ENCODE data around the gene FBXW7. TPM values are rescaled to one million over a fixed set of nuclear protein-coding genes. Genes with fewer than 3 reads are reported as not detected.

Gene FBXW7, protein sequence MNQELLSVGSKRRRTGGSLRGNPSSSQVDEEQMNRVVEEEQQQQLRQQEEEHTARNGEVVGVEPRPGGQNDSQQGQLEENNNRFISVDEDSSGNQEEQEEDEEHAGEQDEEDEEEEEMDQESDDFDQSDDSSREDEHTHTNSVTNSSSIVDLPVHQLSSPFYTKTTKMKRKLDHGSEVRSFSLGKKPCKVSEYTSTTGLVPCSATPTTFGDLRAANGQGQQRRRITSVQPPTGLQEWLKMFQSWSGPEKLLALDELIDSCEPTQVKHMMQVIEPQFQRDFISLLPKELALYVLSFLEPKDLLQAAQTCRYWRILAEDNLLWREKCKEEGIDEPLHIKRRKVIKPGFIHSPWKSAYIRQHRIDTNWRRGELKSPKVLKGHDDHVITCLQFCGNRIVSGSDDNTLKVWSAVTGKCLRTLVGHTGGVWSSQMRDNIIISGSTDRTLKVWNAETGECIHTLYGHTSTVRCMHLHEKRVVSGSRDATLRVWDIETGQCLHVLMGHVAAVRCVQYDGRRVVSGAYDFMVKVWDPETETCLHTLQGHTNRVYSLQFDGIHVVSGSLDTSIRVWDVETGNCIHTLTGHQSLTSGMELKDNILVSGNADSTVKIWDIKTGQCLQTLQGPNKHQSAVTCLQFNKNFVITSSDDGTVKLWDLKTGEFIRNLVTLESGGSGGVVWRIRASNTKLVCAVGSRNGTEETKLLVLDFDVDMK
- total RNA-seq = 100 to 1,000 TPM in 3 of 4 donors, 10 to 100 TPM in 1; 76.4 to 199 (median 103) TPM

GRCh38 chr4:152535903-152536544 is at the start of gene FBXW7:
TSS of gene FBXW7 (minus strand) at chr4:152536092. CDS start at chr4:152411803, 124,289 bp downstream.
- TF ChIP-seq CTCF (IDR thresholded peaks at IDR 0.05) = no peak
- peak in 1 of 2 donors; percentile 65 for TF ChIP-seq POLR2A (IDR thresholded peaks at IDR 0.05)
- DNase-seq (ENCODE audit: low spot score in 2 of 2) = peak; percentile 98 to 100
- 0% methylated on average over 44 to 53 of the region's 63 CpGs for WGBS, 2 donors
- H3K4me3 ChIP-seq (ENCODE audit: low read depth, poor library complexity, severe bottlenecking) = peak within 1 kb of the TSS; percentile 99
- intact Hi-C loops (cut with DNase I; ENCODE audit: low total_unique reads) = no loop called here

GRCh38 chr4:152585023-152585441 is 49.1 kb upstream of the FBXW7 start:
- WGBS, 2 donors = 71 to 75% methylated on average over 7 of the region's 7 CpGs
- TF ChIP-seq POLR2A (IDR thresholded peaks at IDR 0.05) = no peak
- TF ChIP-seq CTCF (IDR thresholded peaks at IDR 0.05) = no peak
- H3K4me3 ChIP-seq (ENCODE audit: low read depth, poor library complexity, severe bottlenecking) = no peak overlapping the region
- intact Hi-C loops (cut with DNase I; ENCODE audit: low total_unique reads) = no loop called here
- DNase-seq (ENCODE audit: low spot score in 2 of 2) = no peak

- TF ChIP-seq POLR2A (IDR thresholded peaks at IDR 0.05) (no peak), CTCF (IDR thresholded peaks at IDR 0.05) (no peak)
- WGBS, 2 donors = 87 to 90% methylated on average over 3 of the region's 3 CpGs
- intact Hi-C loops (cut with DNase I; ENCODE audit: low total_unique reads) = no loop called here
- DNase-seq (ENCODE audit: low spot score in 2 of 2) = no peak
- no peak overlapping the region for H3K4me3 ChIP-seq (ENCODE audit: low read depth, poor library complexity, severe bottlenecking)
Measured at GRCh38 chr4:152581536-152582160, 45.8 kb upstream of the FBXW7 start.

DNA sequence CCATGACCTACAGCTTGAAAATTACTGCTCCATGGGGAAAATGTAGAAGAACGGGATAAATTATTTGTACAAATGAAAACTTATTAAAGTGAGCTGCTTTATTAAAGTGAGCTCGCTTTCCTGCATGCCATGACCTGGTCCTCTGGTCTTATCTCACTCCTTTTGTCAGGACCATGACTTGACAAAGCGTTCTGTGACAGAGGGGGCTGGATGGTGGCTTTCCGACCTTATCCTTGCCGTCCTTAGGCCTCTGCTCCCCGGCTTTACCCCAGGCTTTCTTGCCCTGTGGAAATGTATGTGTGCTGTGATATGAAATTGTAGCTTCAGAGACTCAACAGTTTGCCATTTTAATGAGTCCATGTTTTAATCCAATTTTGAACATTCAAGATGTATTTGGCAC is 44.0 kb upstream of the FBXW7 start:
- 96% methylated on average over 6 of the region's 6 CpGs for WGBS, 2 donors
- TF ChIP-seq CTCF (IDR thresholded peaks at IDR 0.05) (no peak), POLR2A (IDR thresholded peaks at IDR 0.05) (no peak)
- no peak for DNase-seq (ENCODE audit: low spot score in 2 of 2)
- intact Hi-C loops (cut with DNase I; ENCODE audit: low total_unique reads) = no loop called here
- H3K4me3 ChIP-seq (ENCODE audit: low read depth, poor library complexity, severe bottlenecking) = no peak overlapping the region

DNA sequence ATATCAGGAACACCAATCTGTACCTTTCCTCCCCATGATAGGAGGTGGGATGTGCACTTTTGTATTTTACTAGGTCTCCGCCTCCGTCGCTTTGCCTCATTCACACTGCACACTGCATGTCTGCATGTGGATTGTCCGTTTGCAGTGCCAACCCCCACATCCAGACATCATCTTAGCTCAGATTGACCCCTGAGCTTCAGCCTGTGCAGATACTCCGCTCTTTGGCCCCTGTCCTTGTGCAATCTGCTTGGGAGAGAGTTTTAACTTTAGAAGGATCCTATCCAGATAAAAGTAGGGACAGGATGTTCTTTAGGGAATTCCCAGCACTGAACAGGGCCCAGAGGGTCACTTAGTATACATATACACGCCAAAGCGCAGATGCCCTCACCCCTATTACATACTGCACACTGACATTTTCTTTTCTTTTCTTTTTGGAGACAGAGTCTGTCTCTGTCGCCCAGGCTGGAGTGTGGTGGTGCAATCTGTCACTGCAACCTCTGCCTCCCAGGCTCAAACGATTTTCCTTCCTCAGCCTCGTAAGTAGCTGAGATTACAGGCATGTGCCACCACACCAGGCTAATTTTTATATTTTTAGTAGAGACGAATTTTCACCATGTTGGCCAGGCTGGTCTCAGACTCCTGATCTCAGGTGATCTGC is 43.3 kb upstream of the FBXW7 start:
- TF ChIP-seq POLR2A (IDR thresholded peaks at IDR 0.05) (no peak), CTCF (IDR thresholded peaks at IDR 0.05) (no peak)
- intact Hi-C loops (cut with DNase I; ENCODE audit: low total_unique reads) = no loop called here
- 88 to 89% methylated on average over 11 of the region's 11 CpGs for WGBS, 2 donors
- DNase-seq (ENCODE audit: low spot score in 2 of 2) = no peak
- no peak overlapping the region for H3K4me3 ChIP-seq (ENCODE audit: low read depth, poor library complexity, severe bottlenecking)

Measured in lower leg skin (tissue), 4 donors.